G401 (cell line): Measurements from ENCODE around the gene NOX5. TPM values are rescaled to one million over a fixed set of nuclear protein-coding genes. Genes with fewer than 3 reads are reported as not detected.

Experiments
- DNase-seq: peaks from one replicate; pipeline ENCODE4 v3.0.0-alpha.2; 2015; ENCODE audit warnings: low spot score
- in situ Hi-C: cut with HindIII; loops from 2 replicates; pipeline ENCODE4 v1.10.0; 2016; ENCODE audit warnings: low sequenced_read_pairs, mixed read lengths
- total RNA-seq: library from RNA; depleted of rRNA; stranded (reverse); fragments of >200 nt; shearing (Covaris generic); gene quantifications from 2 replicates; pipeline ENCODE4 v1.2.3, GENCODE V29; 2014

The NOX5 gene
- total RNA-seq, 1 experiment from 2014 or later: not detected

DNA sequence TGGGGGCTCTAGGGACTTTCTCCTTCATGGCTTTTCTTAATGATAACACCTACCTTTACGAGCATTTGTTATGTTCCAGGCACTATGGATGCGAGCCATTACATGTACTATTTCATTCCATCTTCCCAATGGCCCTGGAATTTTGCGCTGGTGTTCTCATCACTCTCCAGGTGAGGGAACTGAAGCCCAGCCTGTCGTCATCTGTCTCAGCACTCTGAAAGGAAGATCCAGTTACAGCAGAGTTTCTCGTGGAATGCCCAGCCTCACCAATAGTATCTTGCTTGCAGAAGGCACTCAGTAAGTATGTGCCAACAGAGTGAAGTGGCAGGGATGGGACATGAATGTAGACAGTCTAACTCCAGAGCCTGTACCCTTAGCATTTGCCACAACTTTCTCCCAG is 56.8 kb downstream of the NOX5 start:
- in situ Hi-C loops: no loop called here
- no peak for DNase-seq

- no peak for DNase-seq
- in situ Hi-C loops: no loop called here
Measured at GRCh38 chr15:69072906-69073305, 58.4 kb downstream of the NOX5 start.

DNA sequence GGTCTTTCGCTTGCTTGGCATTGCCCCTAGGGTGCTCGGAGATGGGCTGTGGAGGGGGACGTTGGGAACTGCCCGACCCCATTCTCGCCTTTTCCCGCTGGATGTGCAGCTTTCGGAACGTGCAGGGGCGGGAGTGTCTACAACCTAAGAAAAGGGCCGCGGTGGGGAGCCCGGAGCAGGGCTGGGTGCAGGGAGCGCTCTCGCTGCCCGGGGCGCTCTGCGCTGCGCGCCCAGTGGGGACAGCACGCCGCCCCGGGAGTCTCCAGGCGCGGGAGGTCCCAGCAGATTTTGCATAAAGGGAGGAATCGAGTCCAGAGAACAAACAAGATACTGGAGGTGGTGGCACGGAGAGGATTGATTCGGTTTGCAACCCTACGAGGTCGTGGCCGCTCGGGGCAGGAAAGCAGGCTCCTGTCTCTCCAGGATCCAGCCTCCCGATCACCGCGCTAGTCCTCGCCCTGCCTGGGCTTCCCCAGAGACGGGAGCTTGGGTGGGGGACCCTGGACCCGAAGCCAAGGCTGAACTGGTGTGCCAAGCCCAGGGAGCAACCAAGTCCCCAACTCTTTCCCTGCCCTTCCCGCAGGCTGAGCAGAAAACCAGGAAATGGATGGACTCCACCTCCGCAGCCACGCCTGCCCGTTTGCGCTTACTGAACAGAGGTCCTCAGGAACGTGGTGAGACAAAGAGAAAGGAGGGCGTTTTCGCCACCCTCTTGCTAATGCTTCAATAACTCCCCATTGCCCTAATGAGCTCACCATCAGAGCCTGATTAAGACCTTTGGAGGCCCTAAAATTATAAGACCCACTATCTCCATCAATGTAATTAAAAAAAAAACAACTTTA is 59.7 kb downstream of the NOX5 start:
- DNase-seq: peak; percentile 91
- in situ Hi-C loops: no loop called here

DNA sequence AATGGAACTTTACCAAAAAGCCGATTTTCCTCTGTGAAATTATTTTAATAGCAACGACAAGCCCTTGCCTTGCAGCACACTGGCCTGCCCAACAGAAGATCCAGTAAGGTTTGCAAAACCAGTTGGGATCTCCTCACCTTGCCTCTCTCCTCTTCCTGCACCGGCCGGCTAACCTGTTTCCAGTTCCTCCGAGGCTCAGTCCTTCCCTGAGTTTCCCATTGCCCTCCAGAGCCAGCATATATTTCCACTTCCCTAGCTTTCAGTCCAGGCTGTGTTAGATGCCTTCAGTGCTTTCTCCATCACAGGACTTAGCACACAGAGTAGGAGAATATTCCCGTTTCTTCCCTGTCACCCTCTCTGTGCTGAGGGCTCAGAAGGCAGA is 60.3 kb downstream of the NOX5 start:
- peak; percentile 91 for DNase-seq
- in situ Hi-C loops: no loop called here

DNA sequence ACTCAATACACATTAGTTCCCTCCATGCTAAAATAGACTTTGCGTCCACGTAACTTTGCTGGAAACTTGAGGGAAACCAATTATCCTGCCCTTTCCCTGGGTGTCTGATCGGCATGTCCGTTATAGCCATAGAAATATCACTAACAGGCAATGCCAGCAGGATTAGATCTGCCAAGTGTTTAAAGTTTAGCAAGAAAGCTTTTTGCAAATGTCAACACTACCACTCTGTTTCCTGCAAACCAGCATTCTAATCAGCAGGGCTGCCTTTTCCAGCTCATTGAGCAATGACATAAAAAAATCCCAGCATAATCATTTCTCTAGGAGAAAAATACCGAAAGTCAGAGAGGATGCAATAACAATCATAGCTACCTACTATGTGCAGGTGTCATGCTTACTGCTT is 60.9 kb downstream of the NOX5 start:
- in situ Hi-C loops: no loop called here
- DNase-seq: no peak

DNA sequence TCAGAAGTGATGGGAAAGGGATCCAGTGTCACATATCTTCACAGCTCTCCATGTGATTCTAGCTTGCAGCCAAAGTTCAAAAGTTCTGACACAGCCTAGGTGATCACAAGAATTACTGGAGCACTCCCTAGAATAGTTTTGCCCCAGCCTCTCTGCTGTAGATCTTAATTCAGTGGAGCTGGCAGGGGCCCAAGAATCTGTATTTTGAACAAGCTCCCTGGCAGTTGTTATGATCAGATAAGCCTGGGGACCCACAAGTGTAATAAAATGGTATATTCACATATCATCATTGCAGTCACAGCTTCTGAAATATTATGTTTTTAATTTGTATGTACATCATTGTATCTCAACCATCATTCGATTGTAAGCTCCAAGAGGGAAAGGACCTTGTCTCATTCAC is 62.3 kb downstream of the NOX5 start:
- in situ Hi-C loops: no loop called here
- no peak for DNase-seq

DNA sequence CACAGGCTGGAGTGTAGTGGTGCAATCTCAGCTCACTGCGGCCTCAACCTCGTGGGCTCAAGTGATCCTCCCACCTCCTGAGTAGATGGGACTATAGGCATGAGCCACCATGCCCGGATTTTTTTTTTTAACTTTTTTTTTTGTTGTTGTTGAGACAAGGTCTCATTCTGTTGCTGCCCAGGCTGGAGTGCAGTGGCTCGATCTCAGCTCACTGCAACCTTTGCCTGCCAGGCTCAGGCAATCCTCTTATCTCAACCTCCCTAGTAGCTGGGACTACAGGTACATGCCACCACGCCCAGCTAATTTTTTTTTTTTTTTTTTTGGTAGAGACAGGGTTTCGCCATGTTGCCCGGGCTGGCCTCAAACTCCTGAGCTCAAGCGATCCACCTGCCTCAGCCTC is 64.1 kb downstream of the NOX5 start:
- no peak for DNase-seq
- in situ Hi-C loops: no loop called here

GRCh38 chr15:69080295-69081248 is 66.1 kb downstream of the NOX5 start:
- peak; percentile 59 for DNase-seq
- in situ Hi-C loops: no loop called here

DNA sequence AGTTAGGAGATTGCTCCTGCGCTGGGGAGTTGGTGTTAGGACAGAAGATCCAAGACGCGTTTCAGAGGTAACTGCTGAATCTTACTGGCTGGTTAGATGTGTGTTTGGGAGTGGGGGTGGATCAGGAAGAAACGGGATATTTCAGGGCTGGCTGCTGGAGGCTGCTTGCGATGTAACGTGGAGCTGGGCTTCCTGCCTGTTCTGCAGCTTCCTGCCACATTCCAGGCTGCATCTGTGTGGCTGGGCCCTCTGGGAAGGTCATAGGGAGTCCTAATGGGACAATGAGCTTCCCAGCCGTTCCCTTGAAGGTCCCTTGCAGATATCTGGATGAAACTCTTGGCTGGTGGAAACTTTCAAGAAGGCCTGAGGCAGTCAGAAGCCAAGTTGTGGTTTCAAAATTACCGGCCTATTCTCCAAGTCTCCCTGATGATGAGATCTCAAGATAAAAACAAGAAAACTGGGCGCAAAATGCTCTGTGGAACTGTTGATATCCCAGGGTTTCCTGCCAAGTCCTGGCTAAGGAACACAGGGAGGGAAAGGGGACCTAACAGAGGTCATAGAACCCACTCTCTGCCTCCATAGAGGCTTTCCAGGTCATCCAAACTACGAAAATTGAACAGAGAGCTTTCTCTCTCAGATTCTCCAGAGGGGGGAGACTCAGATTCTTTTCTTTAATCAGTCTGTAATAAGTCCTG is 67.0 kb downstream of the NOX5 start:
- in situ Hi-C loops: no loop called here
- DNase-seq: no peak

GRCh38 chr15:69082021-69082502 is 67.6 kb downstream of the NOX5 start:
- in situ Hi-C loops: no loop called here
- no peak for DNase-seq

GRCh38 chr15:69082554-69082953 is 68.1 kb downstream of the NOX5 start:
- no peak for DNase-seq
- in situ Hi-C loops: no loop called here

- DNase-seq: no peak
- in situ Hi-C loops: no loop called here
Measured at GRCh38 chr15:69084404-69085030, 70.0 kb downstream of the NOX5 start.

GRCh38 chr15:69085325-69086081 is 71.0 kb downstream of the NOX5 start:
- in situ Hi-C loops: no loop called here
- no peak for DNase-seq

GRCh38 chr15:69086427-69087204 is 72.1 kb downstream of the NOX5 start:
- DNase-seq: no peak
- in situ Hi-C loops: no loop called here

DNA sequence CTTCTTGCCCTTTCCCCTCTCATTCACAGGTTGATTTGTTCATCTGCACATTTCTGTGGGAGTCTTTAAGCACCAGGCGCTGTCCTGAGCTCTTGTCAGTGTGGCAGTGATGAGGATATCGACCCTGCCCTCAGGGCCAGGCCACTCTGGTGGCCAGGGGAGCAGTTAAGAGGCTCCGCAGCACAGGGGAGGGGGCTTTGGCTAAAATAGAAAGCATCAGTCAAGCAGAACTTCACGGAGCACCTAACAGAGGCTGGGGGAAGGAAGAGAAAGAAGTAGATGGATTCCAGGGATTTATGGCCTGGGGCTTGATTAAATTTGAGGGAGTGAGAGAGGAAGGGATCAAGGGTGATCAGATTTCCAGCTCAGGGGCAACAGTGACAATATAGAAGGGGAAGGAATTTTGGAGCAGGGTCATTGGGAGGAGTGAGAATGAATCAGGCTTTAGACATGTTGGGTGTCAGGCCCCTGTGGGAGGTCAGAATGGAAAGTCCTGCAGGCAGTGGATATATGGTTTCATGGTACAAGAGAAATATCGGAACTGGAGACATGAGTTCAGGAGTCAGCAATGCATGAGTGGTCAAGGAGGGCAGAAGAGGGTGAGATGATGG is 73.0 kb downstream of the NOX5 start:
- in situ Hi-C loops: no loop called here
- DNase-seq: no peak

DNA sequence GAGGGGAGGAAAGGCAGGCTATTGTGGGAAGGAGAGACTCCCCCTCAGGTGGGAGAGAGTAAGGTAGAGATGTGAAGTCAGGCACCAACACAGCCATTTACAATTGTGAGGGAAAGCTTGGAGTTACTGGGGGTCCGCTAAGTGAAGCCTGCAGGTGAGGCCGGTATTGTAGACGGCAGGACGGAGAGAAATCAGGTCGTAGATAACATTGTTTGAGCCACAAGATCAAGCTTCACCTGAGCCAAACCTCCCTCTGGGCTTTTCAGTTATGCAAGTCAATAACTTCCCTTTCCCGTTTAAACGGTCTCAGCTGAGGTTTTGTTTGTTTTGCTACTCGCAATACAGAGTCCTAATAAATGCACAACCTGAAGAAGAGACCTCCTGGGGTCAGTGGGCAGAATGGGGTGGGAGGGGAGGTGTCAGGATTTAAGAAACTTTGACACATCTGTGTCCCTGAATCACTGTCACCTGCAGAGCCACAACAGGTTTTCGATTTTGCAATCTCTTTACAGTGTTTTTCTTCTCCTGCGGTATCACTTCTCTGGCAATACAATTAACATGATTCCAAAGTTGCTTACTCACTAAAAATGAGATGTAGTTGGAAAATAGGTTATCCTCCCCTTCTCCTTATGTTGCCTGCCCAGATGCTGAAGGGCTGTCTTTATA is 73.9 kb downstream of the NOX5 start:
- in situ Hi-C loops: no loop called here
- DNase-seq: no peak

GRCh38 chr15:69089258-69089657 is 74.8 kb downstream of the NOX5 start:
- no peak for DNase-seq
- in situ Hi-C loops: no loop called here
